Measurements from ENCODE around the gene MAST4. TPM values are rescaled to one million over a fixed set of nuclear protein-coding genes. Genes with fewer than 3 reads are reported as not detected.

The MAST4 gene
- total and polyA plus RNA-seq, 2 of the 8 experiments (the other 6 are each of a cell fraction or from before 2014, with no cell fraction given) = 1.5 to 2.6 TPM

GRCh38 chr5:67149951-67150523 is 553.8 kb downstream of the MAST4 start:
- H2BK20ac ChIP-seq (ENCODE audit: low read length) = no peak overlapping the region
- H3K79me2 ChIP-seq (ENCODE audit: control insufficient read depth in 1 of 2, insufficient read depth in 2 of 2, low read length in 2 of 2) = no peaks in the 10 kb centered on the region
- H4K5ac ChIP-seq (ENCODE audit: insufficient read length, low read depth, low read length) = no peak overlapping the region
- no peak overlapping the region for H3K4ac ChIP-seq (replicated peaks; ENCODE audit: insufficient read length, low read depth, low read length)
- H2AFZ ChIP-seq (ENCODE audit: low read length) = no peak overlapping the region
- no peak overlapping the region for H3K27ac ChIP-seq (ENCODE audit: low read depth, low read length)
- no peak overlapping the region for H3K9ac ChIP-seq (replicated peaks in 1 of 4; ENCODE audit: extremely low read depth in 1 of 4, low read depth in 3 of 4, low read length in 3 of 4)
- no peak overlapping the region for H3K23ac ChIP-seq (ENCODE audit: insufficient read length)
- no peak overlapping the region for H2BK5ac ChIP-seq (ENCODE audit: low read depth, low read length)
- no peak overlapping the region for H3K18ac ChIP-seq (ENCODE audit: extremely low read depth, low read length)
- CTCF ChIA-PET (ENCODE audit: partially characterized antibody) = interaction anchor here (0.7 to 3.9 kb wide), 32 partner anchors 9 to 1133 kb away, joined by 3 to 14 read pairs (median 4); no protein-coding TSS in a partner anchor
- 56% methylated on average over 1 of the region's 1 CpG; no CpG with 5 or more reads in 1 of the 2 experiments for WGBS, 2 experiments (ENCODE audit: extremely low coverage in 1 of 2, insufficient coverage in 1 of 2, insufficient read length in 1 of 2, insufficient replicate concordance in 2 of 2, low coverage in 1 of 2, low lambda C conversion rate in 2 of 2, missing lambda C conversion rate in 1 of 2)
- TF ChIP-seq SRF (IDR thresholded peaks at IDR 0.05; ENCODE audit: low read depth, low read length) = no peak
- TF ChIP-seq FOSL1 (IDR thresholded peaks at IDR 0.05; ENCODE audit: insufficient read depth, low read depth, low read length) = no peak
- peak; percentile 82 to 85 for TF ChIP-seq RAD21 (IDR thresholded peaks at IDR 0.05 in 1 of 2, conservative IDR thresholded peaks at IDR 0.05 in 1 of 2; ENCODE audit: low read depth in 2 of 2, low read length in 2 of 2)
- TF ChIP-seq CTBP2 (IDR thresholded peaks at IDR 0.05; ENCODE audit: borderline replicate concordance, insufficient read depth, insufficient read length, low read length) = no peak
- TF ChIP-seq CTCF (IDR thresholded peaks at IDR 0.05; ENCODE audit: control extremely low read depth in 1 of 3, insufficient read depth in 1 of 3, low read depth in 1 of 3, low read length in 3 of 3) = peak in 2 of 3 experiments; percentile 51 to 59; a peak in 2 of 4 replicates
- TF ChIP-seq NRF1 (IDR thresholded peaks at IDR 0.05; ENCODE audit: low read depth, low read length) = no peak
- TF ChIP-seq PHF8 (conservative IDR thresholded peaks at IDR 0.05; ENCODE audit: low read depth, low read length) = no peak
- TF ChIP-seq TEAD4 (IDR thresholded peaks at IDR 0.05; ENCODE audit: low read depth, low read length) = no peak
- no peak overlapping the region for H4K8ac ChIP-seq (ENCODE audit: extremely low read depth, insufficient read depth, low read length)
- peaks cover 0 to 3% (median 0%) of the 10 kb centered on the region in 4 experiments; a peak in 1 of 8 replicates for H3K36me3 ChIP-seq (ENCODE audit: control insufficient read depth in 2 of 4, insufficient read depth in 4 of 4, low read length in 3 of 4)
- H3K56ac ChIP-seq (replicated peaks; ENCODE audit: insufficient read length, low read depth, low read length) = no peak overlapping the region
- H4K20me1 ChIP-seq (replicated peaks in 1 of 2; ENCODE audit: control insufficient read depth in 1 of 2, insufficient read depth in 2 of 2, low read length in 2 of 2) = no peaks in the 10 kb centered on the region
- no peaks in the 10 kb centered on the region for H3K9me3 ChIP-seq (ENCODE audit: insufficient read depth in 2 of 2, low read depth in 1 of 2, low read length in 1 of 2)
- DNase-seq (ENCODE audit: low read depth in 1 of 2, low spot score in 2 of 2) (no peak), FAIRE-seq (no peak)
- no peaks in the 10 kb centered on the region for H3K4me1 ChIP-seq (replicated peaks in 1 of 4; ENCODE audit: control insufficient read depth in 3 of 4, insufficient read depth in 4 of 4, low read length in 3 of 4)
- no peak overlapping the region for H3K4me2 ChIP-seq (ENCODE audit: insufficient read depth in 1 of 2, low read depth in 2 of 2, low read length in 2 of 2)
- no peak overlapping the region for H4K91ac ChIP-seq (replicated peaks; ENCODE audit: insufficient read length, low read length)
- H3K23me2 ChIP-seq (ENCODE audit: low read depth, low read length) = no peaks in the 10 kb centered on the region
- POLR2A ChIA-PET (ENCODE audit: partially characterized antibody) = interaction anchor here (1.1 kb wide), 1 partner anchor 16 kb away, joined by 3 read pairs; no protein-coding TSS in a partner anchor
- H3K14ac ChIP-seq (ENCODE audit: insufficient read length) = no peak overlapping the region
- no peak overlapping the region for H3K4me3 ChIP-seq (ENCODE audit: extremely low read depth in 1 of 4, insufficient read depth in 2 of 4, low read depth in 3 of 4, low read length in 4 of 4)
- H2BK12ac ChIP-seq (ENCODE audit: low read depth, low read length) = no peak overlapping the region
- no peak overlapping the region for H2AK5ac ChIP-seq (ENCODE audit: low read depth, low read length)
- H3K27me3 ChIP-seq (replicated peaks in 1 of 4; ENCODE audit: control insufficient read depth in 3 of 4, extremely low read depth in 1 of 4, insufficient read depth in 3 of 4, low read length in 3 of 4) = no peaks in the 10 kb centered on the region
- H2BK15ac ChIP-seq (ENCODE audit: low read length) = no peak overlapping the region
- no peaks in the 10 kb centered on the region for H3K79me1 ChIP-seq (ENCODE audit: low read depth, low read length)
- no peak overlapping the region for H2BK120ac ChIP-seq (replicated peaks; ENCODE audit: low read depth, low read length)

Measured in H1 (cell line).